ENCODE data around the gene SDHC. TPM values are rescaled to one million over a fixed set of nuclear protein-coding genes. Genes with fewer than 3 reads are reported as not detected.

SDHC gene
- total RNA-seq, 2 experiments from 2014 or later: 33.0 to 37.2 TPM

DNA sequence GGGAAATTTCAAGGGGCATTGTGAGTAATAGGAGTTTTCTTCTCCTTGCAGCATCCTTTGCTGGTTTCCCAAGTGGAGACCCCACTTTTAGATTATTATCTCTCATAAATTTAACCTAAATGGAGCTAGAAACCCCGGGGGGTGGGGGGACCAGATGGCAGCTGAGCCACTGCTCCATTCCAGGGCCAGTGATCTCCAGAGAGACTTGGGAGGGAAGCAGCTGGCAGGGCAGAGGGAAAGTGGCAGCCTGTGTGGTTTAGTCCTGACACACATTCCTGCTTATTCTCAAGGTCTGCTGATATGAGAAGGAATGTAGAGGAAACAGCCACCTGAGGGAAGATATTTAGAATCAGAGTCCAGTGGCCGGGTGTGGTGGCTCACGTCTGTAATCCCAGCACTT lies 39.3 kb upstream of the SDHC start:
- Mint-ChIP-seq H3K27me3 (peaks cover 17% of the 10 kb centered on the region), H3K36me3 (ENCODE audit: low read depth) (no peaks in the 10 kb centered on the region), H3K9me3 (no peaks in the 10 kb centered on the region), H3K27ac (no peak overlapping the region), H3K4me1 (ENCODE audit: low read depth) (no peaks in the 10 kb centered on the region), H3K4me3 (no peak overlapping the region)
- DNase-seq (no peak), ATAC-seq (ENCODE audit: poor library complexity) (no peak)
- no peak overlapping the region for H3K4me3 ChIP-seq (ENCODE audit: low read length)
- H3K9me3 ChIP-seq (ENCODE audit: control insufficient read depth in 1 of 2, insufficient read depth in 1 of 2, low read length in 2 of 2): no peaks in the 10 kb centered on the region
- intact Hi-C loops (cut with DNase I, micrococcal nuclease): no loop called here
- ChIA-PET POLR2A (no interaction called here), CTCF (no interaction called here)
- no peaks in the 10 kb centered on the region for H3K4me1 ChIP-seq (ENCODE audit: insufficient read depth, low read length)
- H3K36me3 ChIP-seq (ENCODE audit: insufficient read depth, low read length): no peaks in the 10 kb centered on the region
- TF ChIP-seq, protein P1, sequence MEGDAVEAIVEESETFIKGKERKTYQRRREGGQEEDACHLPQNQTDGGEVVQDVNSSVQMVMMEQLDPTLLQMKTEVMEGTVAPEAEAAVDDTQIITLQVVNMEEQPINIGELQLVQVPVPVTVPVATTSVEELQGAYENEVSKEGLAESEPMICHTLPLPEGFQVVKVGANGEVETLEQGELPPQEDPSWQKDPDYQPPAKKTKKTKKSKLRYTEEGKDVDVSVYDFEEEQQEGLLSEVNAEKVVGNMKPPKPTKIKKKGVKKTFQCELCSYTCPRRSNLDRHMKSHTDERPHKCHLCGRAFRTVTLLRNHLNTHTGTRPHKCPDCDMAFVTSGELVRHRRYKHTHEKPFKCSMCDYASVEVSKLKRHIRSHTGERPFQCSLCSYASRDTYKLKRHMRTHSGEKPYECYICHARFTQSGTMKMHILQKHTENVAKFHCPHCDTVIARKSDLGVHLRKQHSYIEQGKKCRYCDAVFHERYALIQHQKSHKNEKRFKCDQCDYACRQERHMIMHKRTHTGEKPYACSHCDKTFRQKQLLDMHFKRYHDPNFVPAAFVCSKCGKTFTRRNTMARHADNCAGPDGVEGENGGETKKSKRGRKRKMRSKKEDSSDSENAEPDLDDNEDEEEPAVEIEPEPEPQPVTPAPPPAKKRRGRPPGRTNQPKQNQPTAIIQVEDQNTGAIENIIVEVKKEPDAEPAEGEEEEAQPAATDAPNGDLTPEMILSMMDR (IDR thresholded peaks at IDR 0.05): no peak
- H3K27me3 ChIP-seq (ENCODE audit: control insufficient read depth in 1 of 2, insufficient read depth in 2 of 2, low read length in 2 of 2): no peaks in the 10 kb centered on the region
- no peak overlapping the region for H3K27ac ChIP-seq (ENCODE audit: low read depth in 1 of 2, low read length in 2 of 2)

- ATAC-seq (ENCODE audit: poor library complexity): no peak
- ChIA-PET CTCF (no interaction called here), POLR2A (no interaction called here)
- intact Hi-C loops (cut with DNase I, micrococcal nuclease): loop anchor here in 1 of 2 experiments (5.0 kb wide), 1 partner anchor 36 kb away; no protein-coding TSS in a partner anchor
- Histone ChIP-seq H3K36me3 (ENCODE audit: insufficient read depth, low read length) (no peaks in the 10 kb centered on the region), H3K9me3 (ENCODE audit: control insufficient read depth in 1 of 2, insufficient read depth in 1 of 2, low read length in 2 of 2) (no peaks in the 10 kb centered on the region), H3K27ac (ENCODE audit: low read depth in 1 of 2, low read length in 2 of 2) (no peak overlapping the region), H3K27me3 (ENCODE audit: control insufficient read depth in 1 of 2, insufficient read depth in 2 of 2, low read length in 2 of 2) (no peaks in the 10 kb centered on the region), H3K4me1 (ENCODE audit: insufficient read depth, low read length) (no peaks in the 10 kb centered on the region), H3K4me3 (ENCODE audit: low read length) (no peak overlapping the region)
- Mint-ChIP-seq H3K9me3 (no peaks in the 10 kb centered on the region), H3K27me3 (no peaks in the 10 kb centered on the region), H3K4me3 (no peak overlapping the region), H3K4me1 (ENCODE audit: low read depth) (no peaks in the 10 kb centered on the region), H3K27ac (no peak overlapping the region), H3K36me3 (ENCODE audit: low read depth) (peaks cover 6% of the 10 kb centered on the region)
- DNase-seq: no peak
- TF ChIP-seq, protein P1 (IDR thresholded peaks at IDR 0.05): no peak
Observed at GRCh38 chr1:161282991-161283390, 31.2 kb upstream of the SDHC start.

DNA sequence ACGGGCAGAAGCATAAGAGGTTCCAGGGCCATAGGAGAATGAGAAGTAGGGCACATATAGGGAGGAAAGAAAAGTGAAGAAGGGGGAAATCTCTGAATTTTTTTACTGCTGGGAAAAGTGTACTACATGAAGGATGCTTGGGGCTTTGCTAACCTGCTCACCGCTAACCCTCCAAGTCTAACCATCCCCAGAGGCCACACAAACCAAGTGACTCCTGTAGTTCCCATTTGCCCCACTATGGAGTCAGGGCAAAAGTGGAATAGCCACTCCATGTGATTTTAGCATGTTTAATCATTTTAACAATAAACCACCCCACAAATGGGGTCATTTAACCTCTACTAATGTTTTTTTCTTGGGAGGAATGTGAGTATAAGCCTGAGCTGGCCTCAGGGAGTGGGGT lies 29.1 kb upstream of the SDHC start:
- ChIA-PET POLR2A (no interaction called here), CTCF (no interaction called here)
- H3K27ac ChIP-seq (ENCODE audit: low read depth in 1 of 2, low read length in 2 of 2): no peak overlapping the region
- Mint-ChIP-seq H3K27ac (no peak overlapping the region), H3K36me3 (ENCODE audit: low read depth) (peaks cover 6% of the 10 kb centered on the region), H3K4me3 (no peak overlapping the region), H3K4me1 (ENCODE audit: low read depth) (no peaks in the 10 kb centered on the region), H3K9me3 (no peaks in the 10 kb centered on the region), H3K27me3 (no peaks in the 10 kb centered on the region)
- DNase-seq (no peak), ATAC-seq (ENCODE audit: poor library complexity) (no peak)
- H3K4me1 ChIP-seq (ENCODE audit: insufficient read depth, low read length): no peaks in the 10 kb centered on the region
- intact Hi-C loops (cut with DNase I, micrococcal nuclease): no loop called here
- no peaks in the 10 kb centered on the region for H3K27me3 ChIP-seq (ENCODE audit: control insufficient read depth in 1 of 2, insufficient read depth in 2 of 2, low read length in 2 of 2)
- no peaks in the 10 kb centered on the region for H3K36me3 ChIP-seq (ENCODE audit: insufficient read depth, low read length)
- TF ChIP-seq, protein P1 (IDR thresholded peaks at IDR 0.05): no peak
- no peaks in the 10 kb centered on the region for H3K9me3 ChIP-seq (ENCODE audit: control insufficient read depth in 1 of 2, insufficient read depth in 1 of 2, low read length in 2 of 2)
- no peak overlapping the region for H3K4me3 ChIP-seq (ENCODE audit: low read length)
